Ascending aorta (tissue), 2 donors: Measurements from ENCODE around the gene LNX1. TPM values are rescaled to one million over a fixed set of nuclear protein-coding genes. Genes with fewer than 3 reads are reported as not detected.

Experiments
- DNase-seq, 2 donors: peaks; one replicate each; pipeline ENCODE4 v3.0.0-alpha.2; 2019; ENCODE audit warnings: low spot score in 2 of 2
- H3K27ac ChIP-seq, 2 donors: fragments of 200-600 bp; sonication (generic); one replicate each; pipeline ENCODE4 v1.5.1; 2016 to 2017; ENCODE audit warnings: mild to moderate bottlenecking in 1 of 2
- H3K27me3 ChIP-seq: fragments of 200-600 bp; sonication (generic); one replicate; pipeline ENCODE4 v1.5.1; 2017
- H3K36me3 ChIP-seq, 2 donors: fragments of 200-600 bp; sonication (generic); one replicate each; pipeline ENCODE4 v1.5.1; 2016
- H3K4me1 ChIP-seq, 2 donors: fragments of 200-600 bp; sonication (generic); one replicate each; pipeline ENCODE4 v1.5.1; 2016 to 2017; ENCODE audit warnings: mild to moderate bottlenecking in 1 of 2
- H3K4me3 ChIP-seq, 2 donors: fragments of 200-600 bp; sonication (generic); one replicate each; pipeline ENCODE4 v1.5.1; 2016 to 2017; ENCODE audit warnings: mild to moderate bottlenecking in 1 of 2
- H3K9me3 ChIP-seq, 2 donors: fragments of 200-600 bp; sonication (generic); one replicate each; pipeline ENCODE4 v1.5.1; 2016
- CTCF ChIP-seq, 3 experiments: fragments of 200-600 bp in 2 of 3; fragments of 450-650 bp in 1 of 3; sonication (generic) in 2 of 3; IDR thresholded peaks; one replicate each; pipeline ENCODE4 v1.5.1; 2016 to 2019; ENCODE audit warnings: antibody characterized with exemption in 3 of 3, mild to moderate bottlenecking in 1 of 3, moderate library complexity in 1 of 3
- intact Hi-C: fragments of 100-400 bp; cut with DNase I; formaldehyde crosslinking; loops from one replicate; pipeline ENCODE4 v1.15.1; 2023
- total RNA-seq: library from RNA; depleted of rRNA; stranded (reverse); fragments of >200 nt; gene quantifications from one replicate; pipeline ENCODE4 v1.1.0, GENCODE V29; 2016

LNX1 gene
- total RNA-seq, 1 donor from 2014 or later, result 4.0 TPM

GRCh38 chr4:53432528-53433424 lies 158.5 kb downstream of the LNX1 start:
- H3K36me3 ChIP-seq, result peaks cover 28 to 29% of the 10 kb centered on the region in 2 donors
- no peaks in the 10 kb centered on the region for H3K9me3 ChIP-seq
- H3K27ac ChIP-seq, result no peak overlapping the region
- no peak overlapping the region for H3K4me3 ChIP-seq
- no peaks in the 10 kb centered on the region for H3K27me3 ChIP-seq
- TF ChIP-seq CTCF (IDR thresholded peaks at IDR 0.05), result no peak
- intact Hi-C loops, result no loop called here
- no peaks in the 10 kb centered on the region for H3K4me1 ChIP-seq
- no peak for DNase-seq

GRCh38 chr4:53431052-53431451 lies 160.2 kb downstream of the LNX1 start:
- Histone ChIP-seq H3K36me3 (peaks cover 18 to 27% of the 10 kb centered on the region in 2 donors), H3K4me3 (no peak overlapping the region), H3K27me3 (no peaks in the 10 kb centered on the region), H3K27ac (no peak overlapping the region), H3K4me1 (no peaks in the 10 kb centered on the region), H3K9me3 (no peaks in the 10 kb centered on the region)
- no peak for TF ChIP-seq CTCF (IDR thresholded peaks at IDR 0.05)
- intact Hi-C loops, result no loop called here
- no peak for DNase-seq

- Histone ChIP-seq H3K27ac (no peak overlapping the region), H3K36me3 (peaks cover 18 to 19% of the 10 kb centered on the region in 2 donors), H3K4me3 (no peak overlapping the region), H3K9me3 (no peaks in the 10 kb centered on the region), H3K27me3 (no peaks in the 10 kb centered on the region), H3K4me1 (no peaks in the 10 kb centered on the region)
- intact Hi-C loops, result no loop called here
- no peak for DNase-seq
- TF ChIP-seq CTCF (IDR thresholded peaks at IDR 0.05), result no peak
Measured at GRCh38 chr4:53427366-53427765, 163.9 kb downstream of the LNX1 start.

- Histone ChIP-seq H3K4me1 (no peaks in the 10 kb centered on the region), H3K27ac (no peak overlapping the region), H3K36me3 (peaks cover 13 to 14% of the 10 kb centered on the region in 2 donors), H3K27me3 (no peaks in the 10 kb centered on the region), H3K9me3 (no peaks in the 10 kb centered on the region), H3K4me3 (no peak overlapping the region)
- DNase-seq, result no peak
- no peak for TF ChIP-seq CTCF (IDR thresholded peaks at IDR 0.05)
- intact Hi-C loops, result no loop called here
Measured at GRCh38 chr4:53424280-53424679, 167.0 kb downstream of the LNX1 start.

- Histone ChIP-seq H3K27ac (no peak overlapping the region), H3K36me3 (peaks cover 0 to 2% of the 10 kb centered on the region in 2 donors), H3K4me1 (no peaks in the 10 kb centered on the region), H3K9me3 (no peaks in the 10 kb centered on the region), H3K27me3 (no peaks in the 10 kb centered on the region), H3K4me3 (no peak overlapping the region)
- intact Hi-C loops, result no loop called here
- no peak for DNase-seq
- no peak for TF ChIP-seq CTCF (IDR thresholded peaks at IDR 0.05)
Measured at GRCh38 chr4:53422367-53422766, 168.9 kb downstream of the LNX1 start.
